Stimulated activated CD8-positive, alpha-beta memory T cell treated with anti-CD3 and anti-CD28 coated beads, Interleukin-4, amount 100 ng/mL, for 48 hours (primary cell): ENCODE results near the gene POMT1.
"Not testable (repeated sequence)": the region's sequence is repeated elsewhere in the genome, so short reads cannot be mapped to it uniquely, and the experiment has no call there.

ENCODE experiments used
- DNase-seq: peaks from one replicate; pipeline ENCODE4 v3.0.0-alpha.2; 2020

The POMT1 gene

GRCh38 chr9:131502781-131503625 is at the start of gene POMT1:
Gene POMT1 (plus strand): TSS chr9:131502918. CDS start chr9:131504219, 1,301 bp downstream.
- DNase-seq, result peak; percentile 90

- no peak for DNase-seq
Observed at GRCh38 chr9:131454028-131454427, 48.7 kb upstream of the POMT1 start.

GRCh38 chr9:131455655-131456054 is 47.1 kb upstream of the POMT1 start:
- not testable (repeated sequence) for DNase-seq

GRCh38 chr9:131457746-131458145 is 45.0 kb upstream of the POMT1 start:
- DNase-seq, result no peak

- no peak for DNase-seq
Observed at GRCh38 chr9:131459056-131459455, 43.7 kb upstream of the POMT1 start.

GRCh38 chr9:131461166-131461565 is 41.6 kb upstream of the POMT1 start:
- DNase-seq, result no peak

- no peak for DNase-seq
Observed at GRCh38 chr9:131464354-131465000, 38.2 kb upstream of the POMT1 start.

- DNase-seq, result no peak
Observed at GRCh38 chr9:131465401-131465800, 37.3 kb upstream of the POMT1 start.

- no peak for DNase-seq
Observed at GRCh38 chr9:131467214-131467935, 35.3 kb upstream of the POMT1 start.

GRCh38 chr9:131468031-131468430 is 34.7 kb upstream of the POMT1 start:
- DNase-seq, result no peak

GRCh38 chr9:131469356-131469755 is 33.4 kb upstream of the POMT1 start:
- DNase-seq, result no peak

GRCh38 chr9:131469951-131470350 is 32.8 kb upstream of the POMT1 start:
- DNase-seq, result no peak

GRCh38 chr9:131470581-131470991 is 32.1 kb upstream of the POMT1 start:
- no peak for DNase-seq

GRCh38 chr9:131472085-131472484 is 30.6 kb upstream of the POMT1 start:
- DNase-seq, result not testable (repeated sequence)

- no peak for DNase-seq
Observed at GRCh38 chr9:131473198-131473885, 29.4 kb upstream of the POMT1 start.

GRCh38 chr9:131473891-131474290 is 28.8 kb upstream of the POMT1 start:
- DNase-seq, result no peak

GRCh38 chr9:131474711-131475110 is 28.0 kb upstream of the POMT1 start:
- no peak for DNase-seq

- no peak for DNase-seq
Observed at GRCh38 chr9:131475111-131475955, 27.4 kb upstream of the POMT1 start.

- DNase-seq, result no peak
Observed at GRCh38 chr9:131475956-131476776, 26.6 kb upstream of the POMT1 start.

- DNase-seq, result no peak
Observed at GRCh38 chr9:131476777-131477345, 25.9 kb upstream of the POMT1 start.

- DNase-seq, result no peak
Observed at GRCh38 chr9:131477367-131477766, 25.4 kb upstream of the POMT1 start.
